Nucleus accumbens (tissue), 56 donors: Measurements from ENCODE around the gene F7.

Source experiments
- DNase-seq, 56 donors: peaks; one replicate each; lab custom pipeline; 2025; lab: John Stamatoyannopoulos, UW

The F7 gene

GRCh38 chr13:113114511-113115362, 9.1 kb downstream of the F7 start:
- DNase-seq, result no peak

- DNase-seq, result no peak
Measured at GRCh38 chr13:113115363-113116205, 10.0 kb downstream of the F7 start.

GRCh38 chr13:113116206-113116800, 10.7 kb downstream of the F7 start:
- no peak for DNase-seq

- no peak for DNase-seq
Measured at GRCh38 chr13:113116871-113117271, 11.3 kb downstream of the F7 start.

- no peak for DNase-seq
Measured at GRCh38 chr13:113117335-113117872, 11.8 kb downstream of the F7 start.

GRCh38 chr13:113117911-113118260, 12.3 kb downstream of the F7 start:
- DNase-seq, result no peak

- DNase-seq, result no peak
Measured at GRCh38 chr13:113118261-113119021, 12.8 kb downstream of the F7 start.

GRCh38 chr13:113119166-113119821, 13.7 kb downstream of the F7 start:
- no peak for DNase-seq

GRCh38 chr13:113119822-113120189, 14.2 kb downstream of the F7 start:
- DNase-seq, result peak in 7 of 56 donors; percentile 15 to 46 (median 30)

GRCh38 chr13:113120300-113121182, 14.9 kb downstream of the F7 start:
- DNase-seq, result no peak

GRCh38 chr13:113121183-113121927, 15.8 kb downstream of the F7 start:
- DNase-seq, result no peak

- no peak for DNase-seq
Measured at GRCh38 chr13:113121928-113122471, 16.4 kb downstream of the F7 start.

GRCh38 chr13:113122550-113123225, 17.1 kb downstream of the F7 start, which contains the start of gene F10:
TSS of gene F10 (plus strand) at chr13:113122799. CDS start at chr13:113122856, 57 bp downstream.
- no peak for DNase-seq

- DNase-seq, result peak in 1 of 56 donors; percentile 27
Measured at GRCh38 chr13:113123226-113124201, 17.9 kb downstream of the F7 start.

- DNase-seq, result no peak
Measured at GRCh38 chr13:113124211-113124970, 18.8 kb downstream of the F7 start.
